HepG2 (cell line): Measurements from ENCODE around the gene LDLRAD4. TPM values are rescaled to one million over a fixed set of nuclear protein-coding genes. Genes with fewer than 3 reads are reported as not detected.

Experiments used
- ATAC-seq: fragments of 200-7000 bp; cut with Tn5 transposase; 3 replicates; pipeline ENCODE4 v1.9.1; 2020; ENCODE audit warnings: mild to moderate bottlenecking, moderate library complexity
- BruUV-seq: library from RNA; stranded (reverse); fragments of 400-500 nt; replicated peaks from 2 replicates; lab custom pipeline; 2021; lab: Mats Ljungman, UMichigan
- CTCF ChIA-PET: fragments of 300-600 bp; formaldehyde crosslinking; extraction: SDS; loops from one replicate; lab custom pipeline; 2021; ENCODE audit warnings: low total read pairs, inconsistent platforms, low intra/inter-chr PET ratio; lab: Yijun Ruan, JAX
- POLR2A ChIA-PET: fragments of 350-600 bp; sonication (Branson Sonifier 250); formaldehyde crosslinking; loops from one replicate; lab custom pipeline; 2020; ENCODE audit warnings: antibody characterized with exemption, inconsistent platforms; lab: Yijun Ruan, JAX
- DNase-seq: peaks from one replicate; pipeline ENCODE4 v3.0.0-alpha.2; 2015; ENCODE audit warnings: low spot score
- FAIRE-seq: peaks from 3 replicates; lab custom pipeline; 2011; peaks lifted over from hg19 to GRCh38; lab: Jason Lieb, UNC
- H2AFZ ChIP-seq: one replicate; pipeline ENCODE4 v1.6.1; 2011; ENCODE audit warnings: low read length, inconsistent platforms
- H3K27ac ChIP-seq: fragments of 300-600 bp; 3 replicates; pipeline ENCODE4 v1.8.0; 2011; ENCODE audit warnings: mixed run types, mild to moderate bottlenecking, mixed read lengths, low read length, inconsistent platforms; ENCODE audit not compliant: insufficient read depth; ENCODE audit errors: extremely low read length
- H3K27me3 ChIP-seq, 2 experiments: fragments of 200-600 bp in 1 of 2; 2 replicates in 1 of 2; 3 replicates in 1 of 2; pipeline versions ENCODE4 v1.6.0 to v1.8.0; 2011; ENCODE audit warnings: low read length in 2 of 2, mild to moderate bottlenecking in 2 of 2, moderate library complexity in 2 of 2, inconsistent platforms in 1 of 2; ENCODE audit not compliant: insufficient read depth in 2 of 2, control insufficient read depth in 1 of 2
- H3K36me3 ChIP-seq, 2 experiments: fragments of 200-600 bp in 1 of 2; replicated peaks in 1 of 2; 2 replicates in 1 of 2; 3 replicates in 1 of 2; pipeline versions ENCODE4 v1.5.1 to v1.8.0; 2011; ENCODE audit warnings: low read length in 2 of 2, inconsistent platforms in 1 of 2; ENCODE audit not compliant: insufficient read depth in 2 of 2, control insufficient read depth in 1 of 2
- H3K4me1 ChIP-seq: 2 replicates; pipeline ENCODE4 v1.5.1; 2012; ENCODE audit warnings: low read length, inconsistent platforms; ENCODE audit not compliant: insufficient read depth
- H3K4me2 ChIP-seq: 2 replicates; pipeline ENCODE4 v1.6.0; 2011; ENCODE audit warnings: low read depth, low read length, inconsistent platforms
- H3K4me3 ChIP-seq, 3 experiments: fragments of 200-600 bp in 1 of 3; sonication (generic), shearing (Covaris generic) in 1 of 3; replicated peaks in 1 of 3; 2 replicates each; pipeline ENCODE4 v1.5.1; 2011 to 2016; ENCODE audit warnings: low read length in 3 of 3, inconsistent platforms in 2 of 3, low read depth in 2 of 3, mild to moderate bottlenecking in 2 of 3, control low read depth in 1 of 3, mixed read lengths in 1 of 3; ENCODE audit not compliant: insufficient read depth in 1 of 3
- H3K79me2 ChIP-seq: one replicate; pipeline ENCODE4 v1.6.1; 2011; ENCODE audit warnings: low read length, inconsistent platforms; ENCODE audit not compliant: insufficient read depth
- H3K9ac ChIP-seq: 2 replicates; pipeline ENCODE4 v1.6.0; 2011; ENCODE audit warnings: mild to moderate bottlenecking, low read depth, low read length, inconsistent platforms; ENCODE audit not compliant: insufficient read depth
- H3K9me3 ChIP-seq: 2 replicates; pipeline ENCODE4 v1.5.1; 2012; ENCODE audit warnings: mild to moderate bottlenecking, low read length
- H4K20me1 ChIP-seq: 2 replicates; pipeline ENCODE4 v1.6.0; 2011; ENCODE audit warnings: inconsistent platforms, mild to moderate bottlenecking, low read length, moderate library complexity; ENCODE audit not compliant: insufficient read depth
- SCMH1 ChIP-seq: sonication (generic); formaldehyde crosslinking; IDR thresholded peaks from 2 replicates; pipeline ENCODE4 v1.9.0; 2021; ENCODE audit warnings: missing genetic modification reagents, mild to moderate bottlenecking, borderline replicate concordance
- ZNF263 ChIP-seq: sonication (generic); formaldehyde crosslinking; IDR thresholded peaks from 2 replicates; pipeline ENCODE4 v1.4.0; 2020; ENCODE audit warnings: missing genetic modification reagents
- WGBS: methylation state at CpG from one replicate; pipeline ENCODE4 v1.1.6; 2017; ENCODE audit warnings: low lambda C conversion rate; 5-methylcytosine and 5-hydroxymethylcytosine counted together
- in situ Hi-C: cut with HindIII; loops from 2 replicates; pipeline ENCODE4 v1.10.0; 2017; ENCODE audit warnings: low pct_unique_long_range_greater_than_20kb; ENCODE audit not compliant: extremely low pct_ligation_motif_present
- intact Hi-C: fragments of 100-400 bp; cut with micrococcal nuclease; formaldehyde crosslinking; loops from one replicate; pipeline ENCODE4 v1.10.0; 2022; ENCODE audit not compliant: unreplicated experiment
- polyA plus RNA-seq, 8 experiments: library from polyadenylated mRNA; depleted of rRNA in 3 of 8; stranded (reverse) in 7 of 8; unstranded in 1 of 8; fragments of >200 nt; fragmentation: Illumina TruSeq in 4 of 8; extraction: Trizol in 4 of 8; gene quantifications; 2 replicates each; pipeline versions ENCODE4 v1.2.1 to v1.2.3, GENCODE V29; 2011 to 2016; ENCODE audit warnings: low read depth in 4 of 8, missing spikeins in 1 of 8, mixed read lengths in 1 of 8; ENCODE audit not compliant: insufficient read depth in 1 of 8
- total RNA-seq, 5 experiments: library from RNA; depleted of rRNA; stranded (reverse); fragments of >200 nt; fragmentation: Illumina TruSeq; extraction: Trizol; gene quantifications; 2 replicates each; pipeline ENCODE4 v1.2.3, GENCODE V29; 2016; ENCODE audit warnings: low read depth in 1 of 5
- TF ChIP-seq, protein P1 (sequence below): sonication (generic); formaldehyde crosslinking; IDR thresholded peaks from one replicate; pipeline ENCODE4 v1.5.1; 2020; ENCODE audit warnings: mild to moderate bottlenecking, missing genetic modification reagents; ENCODE audit errors: not compliant biosample characterization
- TF ChIP-seq, protein P2 (sequence below): sonication (generic); formaldehyde crosslinking; IDR thresholded peaks from 2 replicates; pipeline ENCODE4 v1.4.0; 2020; ENCODE audit warnings: mild to moderate bottlenecking, missing genetic modification reagents, borderline replicate concordance

Gene LDLRAD4
- total and polyA plus RNA-seq, 2 of the 13 experiments (the other 11 are each of a cell fraction or from before 2014, with no cell fraction given): 13.6 to 20.9 TPM

- POLR2A ChIA-PET: no interaction called here
- no peak for FAIRE-seq
- peaks cover 0 to 5% of the 10 kb centered on the region in 2 experiments; a peak in 1 of 5 replicates for H3K36me3 ChIP-seq
- no peak overlapping the region for H2AFZ ChIP-seq
- H3K9ac ChIP-seq: no peak overlapping the region
- no peak overlapping the region for H3K4me3 ChIP-seq
- DNase-seq: no peak
- H3K9me3 ChIP-seq: no peaks in the 10 kb centered on the region
- in situ Hi-C loops: no loop called here
- WGBS: 93% methylated on average over 4 of the region's 4 CpGs
- no peaks in the 10 kb centered on the region for H3K27me3 ChIP-seq
- BruUV-seq: no TSS peak
- H4K20me1 ChIP-seq: no peaks in the 10 kb centered on the region
- no peak for ATAC-seq
- H3K79me2 ChIP-seq: no peaks in the 10 kb centered on the region
- H3K4me1 ChIP-seq: peaks cover 24% of the 10 kb centered on the region
- no peak overlapping the region for H3K4me2 ChIP-seq
- intact Hi-C loops: no loop called here
- CTCF ChIA-PET: no interaction called here
- no peak overlapping the region for H3K27ac ChIP-seq
- no peak for TF ChIP-seq SCMH1 (CRISPR knock-in tag)
- no peak for TF ChIP-seq ZNF263 (CRISPR knock-in tag)
- TF ChIP-seq, protein P1, sequence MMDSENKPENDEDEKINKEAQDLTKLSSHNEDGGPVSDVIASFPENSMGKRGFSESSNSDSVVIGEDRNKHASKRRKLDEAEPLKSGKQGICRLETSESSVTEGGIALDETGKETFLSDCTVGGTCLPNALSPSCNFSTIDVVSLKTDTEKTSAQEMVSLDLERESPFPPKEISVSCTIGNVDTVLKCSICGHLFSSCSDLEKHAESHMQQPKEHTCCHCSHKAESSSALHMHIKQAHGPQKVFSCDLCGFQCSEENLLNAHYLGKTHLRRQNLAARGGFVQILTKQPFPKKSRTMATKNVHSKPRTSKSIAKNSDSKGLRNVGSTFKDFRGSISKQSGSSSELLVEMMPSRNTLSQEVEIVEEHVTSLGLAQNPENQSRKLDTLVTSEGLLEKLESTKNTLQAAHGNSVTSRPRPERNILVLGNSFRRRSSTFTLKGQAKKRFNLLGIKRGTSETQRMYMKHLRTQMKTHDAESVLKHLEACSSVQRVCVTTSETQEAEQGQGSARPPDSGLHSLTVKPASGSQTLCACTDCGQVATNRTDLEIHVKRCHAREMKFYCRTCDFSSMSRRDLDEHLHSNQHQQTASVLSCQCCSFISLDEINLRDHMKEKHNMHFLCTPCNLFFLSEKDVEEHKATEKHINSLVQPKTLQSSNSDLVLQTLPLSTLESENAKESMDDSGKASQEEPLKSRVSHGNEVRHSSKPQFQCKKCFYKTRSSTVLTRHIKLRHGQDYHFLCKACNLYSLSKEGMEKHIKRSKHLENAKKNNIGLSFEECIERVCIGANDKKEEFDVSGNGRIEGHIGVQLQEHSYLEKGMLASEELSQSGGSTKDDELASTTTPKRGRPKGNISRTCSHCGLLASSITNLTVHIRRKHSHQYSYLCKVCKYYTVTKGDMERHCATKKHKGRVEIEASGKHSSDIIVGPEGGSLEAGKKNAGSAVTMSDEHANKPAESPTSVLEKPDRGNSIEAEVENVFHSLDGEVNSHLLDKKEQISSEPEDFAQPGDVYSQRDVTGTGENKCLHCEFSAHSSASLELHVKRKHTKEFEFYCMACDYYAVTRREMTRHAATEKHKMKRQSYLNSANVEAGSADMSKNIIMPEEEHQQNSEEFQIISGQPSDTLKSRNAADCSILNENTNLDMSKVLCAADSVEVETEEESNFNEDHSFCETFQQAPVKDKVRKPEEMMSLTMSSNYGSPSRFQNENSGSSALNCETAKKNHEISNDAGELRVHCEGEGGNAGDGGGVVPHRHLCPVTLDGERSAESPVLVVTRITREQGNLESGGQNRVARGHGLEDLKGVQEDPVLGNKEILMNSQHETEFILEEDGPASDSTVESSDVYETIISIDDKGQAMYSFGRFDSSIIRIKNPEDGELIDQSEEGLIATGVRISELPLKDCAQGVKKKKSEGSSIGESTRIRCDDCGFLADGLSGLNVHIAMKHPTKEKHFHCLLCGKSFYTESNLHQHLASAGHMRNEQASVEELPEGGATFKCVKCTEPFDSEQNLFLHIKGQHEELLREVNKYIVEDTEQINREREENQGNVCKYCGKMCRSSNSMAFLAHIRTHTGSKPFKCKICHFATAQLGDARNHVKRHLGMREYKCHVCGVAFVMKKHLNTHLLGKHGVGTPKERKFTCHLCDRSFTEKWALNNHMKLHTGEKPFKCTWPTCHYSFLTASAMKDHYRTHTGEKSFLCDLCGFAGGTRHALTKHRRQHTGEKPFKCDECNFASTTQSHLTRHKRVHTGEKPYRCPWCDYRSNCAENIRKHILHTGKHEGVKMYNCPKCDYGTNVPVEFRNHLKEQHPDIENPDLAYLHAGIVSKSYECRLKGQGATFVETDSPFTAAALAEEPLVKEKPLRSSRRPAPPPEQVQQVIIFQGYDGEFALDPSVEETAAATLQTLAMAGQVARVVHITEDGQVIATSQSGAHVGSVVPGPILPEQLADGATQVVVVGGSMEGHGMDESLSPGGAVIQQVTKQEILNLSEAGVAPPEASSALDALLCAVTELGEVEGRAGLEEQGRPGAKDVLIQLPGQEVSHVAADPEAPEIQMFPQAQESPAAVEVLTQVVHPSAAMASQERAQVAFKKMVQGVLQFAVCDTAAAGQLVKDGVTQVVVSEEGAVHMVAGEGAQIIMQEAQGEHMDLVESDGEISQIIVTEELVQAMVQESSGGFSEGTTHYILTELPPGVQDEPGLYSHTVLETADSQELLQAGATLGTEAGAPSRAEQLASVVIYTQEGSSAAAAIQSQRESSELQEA (CRISPR knock-in tag): no peak
- TF ChIP-seq, protein P2, sequence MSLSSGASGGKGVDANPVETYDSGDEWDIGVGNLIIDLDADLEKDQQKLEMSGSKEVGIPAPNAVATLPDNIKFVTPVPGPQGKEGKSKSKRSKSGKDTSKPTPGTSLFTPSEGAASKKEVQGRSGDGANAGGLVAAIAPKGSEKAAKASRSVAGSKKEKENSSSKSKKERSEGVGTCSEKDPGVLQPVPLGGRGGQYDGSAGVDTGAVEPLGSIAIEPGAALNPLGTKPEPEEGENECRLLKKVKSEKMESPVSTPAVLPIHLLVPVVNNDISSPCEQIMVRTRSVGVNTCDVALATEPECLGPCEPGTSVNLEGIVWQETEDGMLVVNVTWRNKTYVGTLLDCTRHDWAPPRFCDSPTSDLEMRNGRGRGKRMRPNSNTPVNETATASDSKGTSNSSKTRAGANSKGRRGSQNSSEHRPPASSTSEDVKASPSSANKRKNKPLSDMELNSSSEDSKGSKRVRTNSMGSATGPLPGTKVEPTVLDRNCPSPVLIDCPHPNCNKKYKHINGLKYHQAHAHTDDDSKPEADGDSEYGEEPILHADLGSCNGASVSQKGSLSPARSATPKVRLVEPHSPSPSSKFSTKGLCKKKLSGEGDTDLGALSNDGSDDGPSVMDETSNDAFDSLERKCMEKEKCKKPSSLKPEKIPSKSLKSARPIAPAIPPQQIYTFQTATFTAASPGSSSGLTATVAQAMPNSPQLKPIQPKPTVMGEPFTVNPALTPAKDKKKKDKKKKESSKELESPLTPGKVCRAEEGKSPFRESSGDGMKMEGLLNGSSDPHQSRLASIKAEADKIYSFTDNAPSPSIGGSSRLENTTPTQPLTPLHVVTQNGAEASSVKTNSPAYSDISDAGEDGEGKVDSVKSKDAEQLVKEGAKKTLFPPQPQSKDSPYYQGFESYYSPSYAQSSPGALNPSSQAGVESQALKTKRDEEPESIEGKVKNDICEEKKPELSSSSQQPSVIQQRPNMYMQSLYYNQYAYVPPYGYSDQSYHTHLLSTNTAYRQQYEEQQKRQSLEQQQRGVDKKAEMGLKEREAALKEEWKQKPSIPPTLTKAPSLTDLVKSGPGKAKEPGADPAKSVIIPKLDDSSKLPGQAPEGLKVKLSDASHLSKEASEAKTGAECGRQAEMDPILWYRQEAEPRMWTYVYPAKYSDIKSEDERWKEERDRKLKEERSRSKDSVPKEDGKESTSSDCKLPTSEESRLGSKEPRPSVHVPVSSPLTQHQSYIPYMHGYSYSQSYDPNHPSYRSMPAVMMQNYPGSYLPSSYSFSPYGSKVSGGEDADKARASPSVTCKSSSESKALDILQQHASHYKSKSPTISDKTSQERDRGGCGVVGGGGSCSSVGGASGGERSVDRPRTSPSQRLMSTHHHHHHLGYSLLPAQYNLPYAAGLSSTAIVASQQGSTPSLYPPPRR (CRISPR knock-in tag): no peak
These were observed 220.0 kb downstream of the LDLRAD4 start for GRCh38 chr18:13438507-13439056.
